Transverse colon (tissue), 4 donors: ENCODE measurements around the gene CCM2L.

ENCODE experiments used
- CTCF ChIP-seq, 5 experiments: fragments of 200-600 bp in 3 of 5; fragments of 450-650 bp in 2 of 5; sonication (generic) in 3 of 5; IDR thresholded peaks; 1 replicate in 2 of 5; 2 replicates in 3 of 5; pipeline ENCODE4 v1.5.1; 2016 to 2017; ENCODE audit warnings: antibody characterized with exemption in 5 of 5, inconsistent platforms in 3 of 5, mild to moderate bottlenecking in 2 of 5, moderate library complexity in 1 of 5
- EP300 ChIP-seq: sonication (generic); formaldehyde crosslinking; IDR thresholded peaks from one replicate; pipeline ENCODE4 v1.6.1; 2017; ENCODE audit warnings: antibody characterized with exemption, low read depth
- POLR2A ChIP-seq: fragments of 450-650 bp; IDR thresholded peaks from one replicate; pipeline ENCODE4 v1.6.1; 2016; ENCODE audit warnings: antibody characterized with exemption, mild to moderate bottlenecking, moderate library complexity
- POLR2AphosphoS5 ChIP-seq, 3 donors: sonication (generic); formaldehyde crosslinking; IDR thresholded peaks; one replicate each; pipeline ENCODE4 v1.6.1; 2016; ENCODE audit warnings: antibody characterized with exemption in 3 of 3

- TF ChIP-seq EP300: no peak
- TF ChIP-seq CTCF (IDR thresholded peaks at IDR 0.05): no peak
- no peak for TF ChIP-seq POLR2A
- no peak for TF ChIP-seq POLR2AphosphoS5 (IDR thresholded peaks at IDR 0.05)
Measured at GRCh38 chr20:31984981-31985471, 25.2 kb upstream of the CCM2L start.
